ENCODE data around the gene C1orf21.

GRCh38 chr1:184557423-184558347, 170.9 kb downstream of the C1orf21 start:
- TF ChIP-seq CTCF (IDR thresholded peaks at IDR 0.05) (no peak), POLR2A (IDR thresholded peaks at IDR 0.05) (no peak)
